Activated CD4-positive, alpha-beta T cell treated with anti-CD3 and anti-CD28 coated beads, Interleukin-2, amount 50 U/mL, for 1 hour (primary cell): ENCODE measurements around the gene SPATA45.

Experiments
- DNase-seq: peaks from one replicate; pipeline ENCODE4 v3.0.0-alpha.2; 2020

SPATA45 gene

GRCh38 chr1:212827831-212828278 is 19.6 kb downstream of the SPATA45 start:
- DNase-seq: no peak

DNA sequence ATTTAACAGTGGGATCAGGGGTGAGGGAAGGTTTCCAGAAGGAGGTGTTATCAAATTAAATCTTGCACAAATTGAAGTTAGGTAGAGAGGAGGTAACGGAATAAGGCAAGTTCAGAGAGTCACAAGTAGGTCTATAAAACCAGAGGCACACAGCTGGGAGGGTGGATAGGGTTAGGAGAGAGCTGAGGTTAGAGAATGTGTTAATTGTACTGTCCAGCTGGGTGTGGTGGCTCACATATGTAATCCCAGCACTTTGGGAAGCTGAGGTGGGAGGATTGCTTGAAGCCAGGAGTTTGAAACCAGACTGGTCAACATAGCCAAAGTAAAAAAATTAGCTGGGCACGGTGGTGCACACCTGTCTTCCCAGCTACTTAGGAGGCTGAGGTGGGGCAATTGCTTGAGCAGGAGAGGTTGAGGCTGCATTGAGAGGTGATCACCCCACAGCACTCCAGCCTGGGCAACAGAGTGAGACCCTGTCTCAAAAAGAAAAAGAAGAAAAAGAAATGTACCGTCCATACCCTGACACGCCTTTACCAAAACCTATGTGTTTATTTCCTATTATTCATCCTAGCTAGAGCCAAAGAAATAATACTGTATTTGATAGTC is 20.2 kb downstream of the SPATA45 start:
- DNase-seq: no peak

GRCh38 chr1:212825798-212826452 is 21.5 kb downstream of the SPATA45 start:
- DNase-seq: no peak

GRCh38 chr1:212824201-212824600 is 23.2 kb downstream of the SPATA45 start:
- no peak for DNase-seq

- no peak for DNase-seq
These were observed 24.5 kb downstream of the SPATA45 start for GRCh38 chr1:212822956-212823355.

DNA sequence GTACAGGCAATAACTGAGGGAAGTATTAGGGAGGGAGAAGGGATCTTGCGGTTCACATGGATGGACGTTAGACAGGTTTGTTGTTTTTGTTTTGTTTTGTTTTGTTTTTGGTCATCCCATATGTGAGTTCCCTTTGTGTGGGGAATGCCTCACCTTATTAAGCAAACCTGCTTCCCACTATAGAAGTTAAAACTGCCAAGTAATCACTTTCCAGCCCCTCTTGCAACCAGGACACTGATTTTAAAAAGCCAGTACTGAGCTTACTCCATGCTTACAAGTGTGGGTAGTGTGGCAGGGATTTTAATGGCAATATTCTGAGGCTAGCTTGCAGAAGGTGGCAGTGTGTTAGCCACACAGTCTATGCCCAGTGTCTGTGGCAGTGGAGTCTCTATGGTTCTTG is 26.5 kb downstream of the SPATA45 start:
- no peak for DNase-seq

- DNase-seq: no peak
These were observed 27.7 kb downstream of the SPATA45 start for GRCh38 chr1:212819726-212820125.

DNA sequence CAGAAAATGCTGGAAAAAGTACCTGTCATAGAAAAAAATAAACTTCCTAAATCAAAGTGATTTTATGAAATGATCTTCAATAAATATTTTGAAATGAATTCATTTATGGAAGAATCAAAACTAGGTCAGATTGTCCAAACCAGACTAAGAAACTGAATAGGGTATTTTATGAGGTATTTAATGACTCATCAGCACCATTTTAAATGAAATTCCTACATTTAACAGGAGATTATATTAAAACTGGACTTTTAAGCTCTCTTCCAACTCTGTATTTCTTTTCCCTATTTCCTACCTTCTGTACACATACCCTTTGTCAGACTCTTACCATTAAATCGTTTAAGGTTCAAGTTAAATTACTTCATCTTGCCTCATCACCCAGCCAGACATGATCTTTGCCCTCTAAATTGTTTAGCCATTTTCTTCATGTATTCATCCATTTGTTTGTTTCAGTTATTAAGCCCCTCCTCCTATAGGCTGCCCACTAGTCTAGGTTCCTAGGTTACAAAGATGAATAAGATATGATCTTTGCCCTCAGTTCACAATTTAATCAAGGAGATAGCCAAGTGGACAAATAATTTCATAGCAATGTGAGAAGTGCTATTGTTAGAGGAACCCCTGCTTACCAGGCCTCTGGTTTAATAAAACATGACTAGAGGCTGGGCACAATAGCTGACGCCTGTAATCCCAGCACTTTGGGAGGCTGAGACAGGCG is 30.7 kb downstream of the SPATA45 start:
- no peak for DNase-seq

DNA sequence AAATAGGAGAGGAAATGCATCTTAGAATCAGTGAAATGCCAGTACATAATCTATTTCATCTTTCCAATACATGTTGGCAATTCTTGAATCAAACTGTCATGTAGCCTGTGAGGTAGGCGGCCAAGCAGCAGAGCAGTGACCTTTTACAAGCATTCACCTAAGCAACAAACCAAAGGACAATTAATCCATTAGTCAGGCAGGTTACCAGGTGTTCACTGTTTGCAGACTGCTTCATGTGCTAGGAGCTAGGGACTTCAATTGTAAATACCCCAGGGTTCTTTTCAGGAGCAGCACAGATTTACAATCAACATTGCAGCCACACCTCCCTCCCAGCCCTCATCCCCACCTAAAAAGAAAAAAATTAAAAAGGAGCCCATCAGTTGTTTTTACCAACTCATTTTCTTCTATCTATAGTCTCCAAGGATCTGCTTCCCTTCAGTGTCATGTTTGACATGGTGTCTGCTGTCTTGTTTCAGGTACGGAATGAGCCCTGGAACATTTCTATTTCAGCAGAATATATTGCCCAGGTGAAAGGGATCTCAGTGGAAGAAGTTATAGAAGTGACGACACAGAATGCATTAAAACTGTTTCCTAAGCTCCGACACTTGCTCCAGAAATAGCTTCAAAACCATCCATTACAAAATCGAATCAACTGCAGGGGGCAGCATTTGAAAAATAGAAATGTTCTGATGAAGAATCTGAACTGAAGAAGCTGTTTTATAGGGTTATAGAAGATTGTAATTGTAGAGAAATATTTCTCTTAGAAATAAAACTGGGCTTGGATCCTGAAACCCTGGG is 32.7 kb downstream of the SPATA45 start:
- DNase-seq: no peak

GRCh38 chr1:212805767-212806166 is 41.7 kb downstream of the SPATA45 start:
- no peak for DNase-seq

- DNase-seq: no peak
These were observed 49.8 kb downstream of the SPATA45 start for GRCh38 chr1:212797681-212798080.

- DNase-seq: no peak
These were observed 52.9 kb downstream of the SPATA45 start for GRCh38 chr1:212794561-212795014.

- no peak for DNase-seq
These were observed 55.0 kb downstream of the SPATA45 start for GRCh38 chr1:212792396-212792908.

DNA sequence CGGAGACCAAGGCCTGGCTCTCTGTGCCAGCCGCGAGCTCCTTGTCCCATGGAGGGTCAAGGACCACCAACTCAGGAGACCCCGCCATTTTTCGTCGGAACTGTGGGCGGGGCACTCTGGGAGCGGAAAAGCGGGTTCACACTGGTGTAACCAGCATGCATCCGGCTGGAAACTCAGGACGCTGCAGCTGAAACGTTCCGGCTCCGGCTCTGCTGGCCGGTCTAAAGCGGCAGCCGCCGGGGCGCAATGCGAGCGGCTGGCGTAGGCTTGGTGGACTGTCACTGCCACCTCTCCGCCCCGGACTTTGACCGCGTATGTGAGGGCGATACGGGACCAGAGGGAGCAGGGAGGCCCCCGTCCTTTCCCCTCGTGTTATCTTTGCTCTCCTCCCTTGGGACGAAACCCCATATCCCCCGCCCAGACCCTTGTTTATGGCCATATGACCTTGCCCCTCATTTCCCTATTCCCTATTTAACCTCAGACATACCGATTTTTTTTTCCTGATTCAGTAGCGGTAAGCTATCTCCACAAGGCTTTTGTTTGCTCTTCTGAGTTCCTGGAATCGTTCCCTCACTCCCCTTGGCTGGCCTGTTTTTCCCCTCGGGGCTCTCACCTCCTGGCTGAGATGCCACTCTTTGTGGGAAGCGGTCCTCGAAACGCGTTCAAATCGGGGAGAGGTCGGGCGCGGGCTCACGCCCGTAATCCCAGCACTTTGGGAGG is 55.6 kb downstream of the SPATA45 start, which contains the start of the genes NSL1 and TATDN3:
TSS of gene NSL1 (minus strand) at position 102 of the 720 bp plus-strand sequence. CDS start at position 88, 14 bp downstream.
TSS of gene TATDN3 (plus strand) at position 219 of the 720 bp plus-strand sequence. CDS start at position 247, 28 bp downstream.
- DNase-seq: peak; percentile 93

- no peak for DNase-seq
These were observed 56.2 kb downstream of the SPATA45 start for GRCh38 chr1:212791261-212791675.

DNA sequence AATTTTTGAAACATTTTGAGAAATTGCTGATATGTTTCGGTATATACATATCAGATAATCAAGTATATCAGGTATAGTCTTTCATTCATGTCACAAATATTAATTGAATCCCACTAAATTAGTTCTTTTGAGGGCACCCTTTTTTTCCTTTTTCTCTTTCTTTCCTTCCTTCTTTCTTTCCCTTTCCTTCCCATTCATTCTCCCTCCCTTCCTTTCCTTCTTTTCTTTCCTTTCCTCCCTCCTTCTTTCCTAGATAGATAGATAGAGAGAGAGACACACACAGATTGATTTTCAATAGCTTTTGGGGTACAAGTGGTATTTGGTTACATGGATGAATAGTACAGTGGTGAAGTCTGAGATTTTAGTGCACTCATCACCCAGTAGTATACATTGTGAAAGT is 61.6 kb downstream of the SPATA45 start:
- DNase-seq: no peak

- DNase-seq: no peak
These were observed 63.5 kb downstream of the SPATA45 start for GRCh38 chr1:212783976-212784375.

DNA sequence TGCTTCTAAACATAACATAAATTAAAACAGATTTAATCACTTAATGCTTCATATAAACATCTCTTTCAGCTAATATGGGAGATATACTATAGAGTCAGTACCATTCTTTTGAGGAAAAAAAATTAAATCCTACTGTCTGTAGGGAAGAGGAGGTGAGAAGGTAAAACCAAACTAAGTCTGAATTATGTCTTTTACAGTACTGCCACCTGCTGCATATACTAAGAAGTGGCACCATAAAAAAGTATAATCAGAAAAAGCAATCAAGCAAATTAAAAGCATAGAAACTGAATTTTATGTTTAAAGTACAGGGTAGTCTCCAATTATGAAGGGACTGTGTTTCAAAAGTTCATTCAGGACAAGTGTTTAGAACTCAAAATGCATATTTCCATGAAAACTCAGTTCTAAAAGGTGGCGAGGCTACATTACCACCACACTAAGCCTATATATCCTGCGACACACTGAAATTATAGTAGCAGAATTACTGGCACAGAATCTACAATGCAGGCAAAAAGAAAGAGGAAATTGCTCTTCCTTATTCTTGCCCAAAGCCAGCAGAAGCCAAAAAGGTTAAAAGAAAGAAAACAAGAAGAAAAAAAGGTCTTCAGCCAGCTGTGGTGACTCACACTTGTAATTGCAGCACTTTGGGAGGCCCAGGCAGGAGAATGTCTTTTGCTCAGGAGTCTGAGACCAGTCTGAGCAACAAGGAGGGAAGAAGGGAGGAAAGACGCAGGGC is 64.9 kb downstream of the SPATA45 start:
- no peak for DNase-seq

- no peak for DNase-seq
These were observed 66.2 kb downstream of the SPATA45 start for GRCh38 chr1:212781225-212781624.

- no peak for DNase-seq
These were observed 66.7 kb downstream of the SPATA45 start for GRCh38 chr1:212780759-212781158.
